Duodenal mucosa (tissue), 2 donors: ENCODE measurements around the gene BRD3.

Experiments
- H3K27ac ChIP-seq: one replicate; pipeline ENCODE4 v1.7.0; 2013; ENCODE audit warnings: low read depth, low read length
- H3K27me3 ChIP-seq, 2 donors: one replicate each; pipeline ENCODE4 v1.7.0; 2013; ENCODE audit warnings: low read length in 2 of 2, control low read depth in 1 of 2; ENCODE audit not compliant: insufficient read depth in 2 of 2, control insufficient read depth in 1 of 2
- H3K36me3 ChIP-seq, 2 donors: one replicate each; pipeline ENCODE4 v1.7.0; 2013; ENCODE audit warnings: low read length in 2 of 2, control low read depth in 1 of 2; ENCODE audit not compliant: insufficient read depth in 2 of 2, control insufficient read depth in 1 of 2
- H3K4me1 ChIP-seq, 2 donors: one replicate each; pipeline ENCODE4 v1.7.0; 2013; ENCODE audit warnings: low read length in 2 of 2, control low read depth in 1 of 2; ENCODE audit not compliant: insufficient read depth in 2 of 2, control insufficient read depth in 1 of 2
- H3K4me3 ChIP-seq, 2 donors: one replicate each; pipeline ENCODE4 v1.7.0; 2013; ENCODE audit warnings: low read length in 2 of 2, low read depth in 1 of 2
- H3K9ac ChIP-seq, 2 donors: one replicate each; pipeline ENCODE4 v1.7.0; 2013; ENCODE audit warnings: low read length in 2 of 2, low read depth in 1 of 2
- H3K9me3 ChIP-seq, 2 donors: one replicate each; pipeline ENCODE4 v1.7.0; 2013; ENCODE audit warnings: low read length in 2 of 2, control low read depth in 1 of 2; ENCODE audit not compliant: control insufficient read depth in 1 of 2

The BRD3 gene

GRCh38 chr9:133987446-133987788, 80.4 kb downstream of the BRD3 start:
- Histone ChIP-seq H3K9me3 (no peaks in the 10 kb centered on the region), H3K4me3 (no peak overlapping the region), H3K4me1 (peaks cover 17% of the 10 kb centered on the region in 2 donors), H3K9ac (no peak overlapping the region), H3K36me3 (no peaks in the 10 kb centered on the region), H3K27ac (no peak overlapping the region), H3K27me3 (no peaks in the 10 kb centered on the region)

GRCh38 chr9:133986774-133987445, 80.9 kb downstream of the BRD3 start:
- Histone ChIP-seq H3K9me3 (no peaks in the 10 kb centered on the region), H3K36me3 (no peaks in the 10 kb centered on the region), H3K27ac (no peak overlapping the region), H3K4me3 (no peak overlapping the region), H3K4me1 (peaks cover 17% of the 10 kb centered on the region in 2 donors), H3K9ac (no peak overlapping the region), H3K27me3 (no peaks in the 10 kb centered on the region)

- no peaks in the 10 kb centered on the region for H3K27me3 ChIP-seq
- no peaks in the 10 kb centered on the region for H3K36me3 ChIP-seq
- H3K9ac ChIP-seq, result no peak overlapping the region
- H3K27ac ChIP-seq, result no peak overlapping the region
- no peak overlapping the region for H3K4me3 ChIP-seq
- no peaks in the 10 kb centered on the region for H3K9me3 ChIP-seq
- H3K4me1 ChIP-seq, result peaks cover 15 to 17% of the 10 kb centered on the region in 2 donors
These were observed 81.8 kb downstream of the BRD3 start for GRCh38 chr9:133986061-133986460.

DNA sequence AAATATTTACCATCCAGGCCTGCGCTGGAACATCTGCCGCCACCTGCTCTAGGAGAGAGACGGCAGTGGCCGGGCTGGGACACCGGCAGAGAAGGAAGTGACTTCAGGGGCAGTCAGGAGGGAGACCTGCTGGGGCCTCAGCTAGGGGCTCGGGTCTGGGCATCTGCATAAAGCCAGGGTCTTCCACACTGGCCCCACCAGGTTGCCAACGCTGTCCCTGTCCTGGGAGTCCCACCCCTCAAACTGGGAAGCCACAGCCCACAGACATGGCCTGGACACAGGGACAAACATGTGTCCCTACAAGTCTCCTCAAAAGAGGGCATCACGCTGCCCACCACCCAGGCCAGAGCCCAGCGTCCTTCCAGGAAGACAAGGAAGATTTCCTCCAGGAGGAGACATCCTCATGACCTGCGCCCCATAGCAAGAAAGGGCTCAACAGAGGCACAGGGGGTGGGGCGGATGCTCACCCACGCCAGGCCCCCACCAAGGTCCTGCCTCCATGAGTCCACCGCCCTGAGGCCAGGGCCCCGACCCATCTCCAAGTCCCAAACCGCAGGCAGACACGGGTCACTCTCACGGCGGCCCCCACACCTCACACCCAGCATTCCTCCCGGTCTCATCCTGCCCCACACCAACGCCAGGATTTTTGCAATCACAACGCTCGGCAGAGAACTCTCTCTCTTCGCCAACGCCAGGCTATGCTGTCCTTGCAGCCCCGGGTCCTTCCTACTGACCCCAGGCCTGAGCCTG, 84.7 kb downstream of the BRD3 start:
- H3K9me3 ChIP-seq, result no peaks in the 10 kb centered on the region
- H3K36me3 ChIP-seq, result no peaks in the 10 kb centered on the region
- H3K9ac ChIP-seq, result no peak overlapping the region
- H3K4me3 ChIP-seq, result no peak overlapping the region
- no peaks in the 10 kb centered on the region for H3K27me3 ChIP-seq
- peaks cover 14 to 22% of the 10 kb centered on the region in 2 donors for H3K4me1 ChIP-seq
- no peak overlapping the region for H3K27ac ChIP-seq

DNA sequence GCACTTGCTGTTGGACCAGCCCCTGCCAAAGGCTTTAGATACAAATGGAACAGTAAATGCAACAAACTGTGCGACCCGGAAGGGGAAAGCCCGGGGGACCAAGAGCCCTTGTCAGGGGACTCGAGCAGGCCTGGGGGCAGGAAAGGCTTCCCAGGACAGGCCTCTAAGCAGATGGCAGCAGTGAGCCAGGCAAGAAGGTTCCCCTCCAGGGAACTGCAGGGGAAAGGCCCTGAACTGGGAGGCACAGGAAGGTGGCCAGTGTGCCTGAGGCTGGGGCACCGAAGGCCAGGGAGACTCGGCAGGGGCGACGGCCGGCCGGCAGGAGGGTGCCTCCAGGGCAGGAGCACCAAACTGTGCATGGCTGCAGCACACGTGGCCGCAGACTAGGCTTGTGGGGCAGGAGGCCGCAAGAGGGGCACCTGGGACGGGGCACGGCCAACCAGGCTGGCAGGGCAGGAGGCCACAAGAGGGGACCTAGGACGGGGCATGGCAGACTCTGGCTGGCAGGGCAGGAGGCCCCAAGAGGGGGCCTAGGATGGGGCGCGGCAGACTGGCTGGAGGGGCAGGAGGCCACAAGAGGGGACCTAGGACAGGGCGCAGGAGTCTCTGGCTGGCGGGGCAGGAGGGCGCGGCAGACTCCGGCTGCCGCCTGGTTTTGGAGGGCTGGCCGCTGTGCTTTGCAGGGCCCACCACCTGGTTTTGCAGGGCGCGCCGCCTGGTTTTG, 85.7 kb downstream of the BRD3 start:
- Histone ChIP-seq H3K9ac (no peak overlapping the region), H3K4me3 (no peak overlapping the region), H3K9me3 (no peaks in the 10 kb centered on the region), H3K27me3 (no peaks in the 10 kb centered on the region), H3K36me3 (peaks cover 0 to 4% of the 10 kb centered on the region in 2 donors), H3K4me1 (peaks cover 8 to 27% of the 10 kb centered on the region in 2 donors), H3K27ac (no peak overlapping the region)

- H3K27me3 ChIP-seq, result no peaks in the 10 kb centered on the region
- H3K36me3 ChIP-seq, result peaks cover 0 to 4% of the 10 kb centered on the region in 2 donors
- H3K4me1 ChIP-seq, result peaks cover 7 to 32% of the 10 kb centered on the region in 2 donors
- H3K27ac ChIP-seq, result no peak overlapping the region
- H3K9ac ChIP-seq, result no peak overlapping the region
- no peak overlapping the region for H3K4me3 ChIP-seq
- no peaks in the 10 kb centered on the region for H3K9me3 ChIP-seq
These were observed 86.3 kb downstream of the BRD3 start for GRCh38 chr9:133981589-133981957.

DNA sequence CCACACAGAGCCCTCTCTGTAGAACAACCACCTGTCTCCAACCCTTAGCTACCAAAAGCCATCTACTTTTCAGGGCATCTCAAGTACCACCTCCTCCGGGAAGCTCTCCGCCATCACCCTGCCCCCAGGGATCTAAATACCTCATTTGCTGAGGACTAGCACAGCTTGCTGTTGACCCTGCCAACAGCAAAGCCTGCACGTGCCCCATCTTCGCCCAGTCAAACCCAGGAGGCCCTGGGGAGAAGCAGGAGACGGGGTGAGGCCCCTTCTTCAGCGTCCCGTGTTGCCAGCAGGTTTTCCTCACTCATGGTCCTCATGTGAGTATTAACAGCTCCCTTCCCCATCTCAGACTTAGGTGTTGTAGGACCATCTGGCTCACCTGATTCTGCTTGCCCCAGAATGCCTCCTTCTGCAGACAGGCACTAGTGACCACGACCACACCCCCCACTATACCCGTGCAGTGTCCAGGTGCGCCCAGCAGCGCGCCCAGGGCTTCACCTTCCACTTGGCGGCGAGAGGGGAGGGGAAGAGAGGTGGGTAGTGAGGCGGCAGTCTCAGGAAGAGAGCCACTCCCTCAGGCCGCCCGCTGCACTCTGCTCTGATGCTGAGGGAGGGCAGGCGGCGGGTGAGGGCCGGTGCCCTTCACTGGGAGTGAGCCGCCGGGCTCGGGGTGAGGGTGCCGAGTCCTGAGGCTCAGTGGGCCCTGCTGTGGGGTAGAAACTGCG, 86.8 kb downstream of the BRD3 start:
- Histone ChIP-seq H3K36me3 (peaks cover 0 to 4% of the 10 kb centered on the region in 2 donors), H3K27me3 (no peaks in the 10 kb centered on the region), H3K4me1 (peaks cover 7 to 33% of the 10 kb centered on the region in 2 donors), H3K9me3 (no peaks in the 10 kb centered on the region), H3K27ac (no peak overlapping the region), H3K4me3 (no peak overlapping the region), H3K9ac (no peak overlapping the region)
